HG03025 (cell line): ENCODE results near the gene DEFB113.

ENCODE experiments used
- ATAC-seq: cut with Tn5 transposase; IDR thresholded peaks from one replicate; pipeline ENCODE4 v1.9.1; 2021; ENCODE audit warnings: mild to moderate bottlenecking, moderate library complexity; ENCODE audit not compliant: unreplicated experiment, low FRiP score

DEFB113 gene

GRCh38 chr6:49937811-49938210 is 31.6 kb downstream of the DEFB113 start:
- no peak for ATAC-seq

DNA sequence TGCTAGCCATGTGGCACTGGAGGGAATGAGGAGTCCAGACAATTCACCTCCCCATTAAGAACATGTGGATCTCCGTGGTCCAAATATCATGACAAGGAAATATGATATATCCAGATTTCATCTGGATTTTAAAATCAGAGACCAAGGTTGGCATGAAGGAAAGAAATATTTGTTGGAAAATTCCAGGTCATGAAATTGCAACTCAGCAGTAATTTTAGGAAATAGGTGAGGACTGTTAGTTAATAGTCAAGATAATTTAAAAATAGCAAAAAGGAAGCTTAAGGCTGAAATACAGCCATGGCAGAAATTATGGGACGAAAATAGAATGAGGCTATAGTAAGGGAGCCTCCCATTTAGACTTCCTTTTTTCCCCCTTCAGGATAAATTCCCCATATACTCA is 32.4 kb downstream of the DEFB113 start:
- ATAC-seq: no peak

- ATAC-seq: no peak
These were observed 34.0 kb downstream of the DEFB113 start for GRCh38 chr6:49935387-49935786.

DNA sequence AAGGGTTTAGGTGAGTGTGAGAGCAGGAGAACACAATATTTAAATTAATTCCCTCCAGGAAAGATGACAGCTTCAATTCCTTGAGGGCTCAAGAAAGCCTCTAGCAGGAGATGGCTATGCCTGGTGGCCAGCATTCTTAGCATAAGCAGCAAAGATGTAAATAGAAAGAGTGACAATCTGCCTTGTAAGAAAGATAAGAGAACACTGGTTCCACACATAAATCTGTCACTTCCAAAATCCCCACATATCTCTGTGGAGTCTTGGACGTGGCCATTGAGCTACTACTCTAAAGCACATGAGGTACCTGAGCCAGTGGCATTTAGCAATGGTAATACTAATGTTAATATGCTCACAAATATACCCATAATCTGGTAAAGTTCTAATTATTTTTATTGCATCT is 34.7 kb downstream of the DEFB113 start:
- ATAC-seq: no peak

DNA sequence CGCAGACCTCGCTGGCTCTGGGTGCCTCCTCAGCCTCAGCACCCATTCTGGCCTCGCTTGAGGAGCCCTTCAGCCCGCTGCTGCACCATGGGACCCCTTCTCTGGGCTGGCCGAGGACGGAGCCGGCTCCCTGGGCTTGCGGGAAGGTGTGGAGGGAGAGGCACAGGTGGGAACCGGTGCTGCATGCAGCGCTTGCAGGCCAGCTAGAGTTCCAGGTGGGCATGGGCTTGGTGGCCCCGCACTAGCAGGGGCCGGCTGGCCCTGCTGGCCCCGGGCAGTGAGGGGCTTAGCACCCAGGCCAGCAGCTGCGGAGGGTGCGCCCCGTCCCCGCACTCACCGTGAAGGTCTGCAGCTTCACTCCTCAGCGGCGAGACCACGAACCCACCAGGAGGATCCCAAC is 35.9 kb downstream of the DEFB113 start:
- ATAC-seq: no peak

GRCh38 chr6:49929340-49929739 is 40.1 kb downstream of the DEFB113 start:
- ATAC-seq: no peak

DNA sequence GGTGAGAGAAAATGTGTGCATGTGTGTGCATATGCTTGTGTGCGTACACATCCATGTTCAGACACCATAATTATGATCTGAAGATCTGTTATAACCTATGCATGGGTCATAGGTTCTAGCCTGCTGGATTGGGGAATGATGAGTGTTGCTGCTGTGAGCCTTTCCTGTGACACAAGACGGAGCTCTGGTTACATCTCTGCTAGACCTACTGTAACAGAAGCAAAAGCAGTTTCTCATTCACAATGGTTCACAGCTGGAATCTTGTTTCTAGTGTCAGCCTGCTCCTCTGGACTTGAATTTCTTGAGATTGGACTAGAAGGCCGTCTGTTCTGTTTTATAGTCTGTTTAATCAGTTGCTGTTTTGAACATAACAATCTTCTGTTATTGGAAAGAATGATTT is 45.6 kb downstream of the DEFB113 start:
- ATAC-seq: no peak

GRCh38 chr6:49919935-49920644 is 49.3 kb downstream of the DEFB113 start:
- ATAC-seq: no peak

DNA sequence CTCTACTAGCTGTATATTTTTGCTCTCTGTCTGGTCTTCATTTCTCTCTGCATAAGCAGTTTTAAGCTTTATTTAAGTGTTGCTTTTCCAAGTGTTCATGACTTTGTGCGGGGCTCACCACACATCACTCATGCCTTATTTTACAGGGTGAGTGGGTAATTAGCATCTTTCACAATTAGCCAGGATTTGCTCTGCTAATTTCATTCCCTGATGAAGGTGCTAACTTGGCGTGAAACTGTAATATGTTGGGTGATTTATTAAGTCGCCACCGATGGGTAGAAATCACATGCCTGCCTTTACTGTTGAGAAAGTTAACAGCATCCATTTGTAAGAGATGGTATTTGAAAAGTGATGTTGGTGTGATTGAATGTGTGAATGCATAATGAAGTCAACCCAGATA is 50.2 kb downstream of the DEFB113 start:
- no peak for ATAC-seq

DNA sequence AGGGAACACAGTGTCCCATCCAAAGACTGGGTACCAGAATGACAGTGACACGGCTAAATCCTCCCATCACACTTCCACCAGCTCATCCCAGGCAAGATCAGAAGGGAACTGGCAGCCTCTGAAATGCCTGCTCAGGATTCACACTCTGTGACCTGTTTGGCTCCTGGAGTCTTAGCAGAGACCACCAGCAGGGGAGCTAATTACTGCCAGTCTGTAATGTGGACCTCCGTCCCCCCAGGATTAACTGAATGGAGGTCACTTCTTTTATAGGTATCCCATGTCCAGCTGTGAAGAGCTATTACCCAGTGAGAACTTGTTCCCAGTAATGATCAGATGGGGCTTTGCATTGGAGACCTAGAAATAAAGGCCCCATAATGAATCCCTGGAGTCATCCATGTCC is 50.6 kb downstream of the DEFB113 start:
- ATAC-seq: no peak
